SK-N-MC (cell line): ENCODE data around the gene PARVB.
"Not testable (repeated sequence)": the region's sequence is repeated elsewhere in the genome, so short reads cannot be mapped to it uniquely, and the experiment has no call there.

Experiments
- EZH2 ChIP-seq: fragments of 200-600 bp; sonication (generic); IDR thresholded peaks from one replicate; pipeline ENCODE4 v1.6.1; 2017; ENCODE audit warnings: antibody characterized with exemption
- FOXP2 ChIP-seq: optimal IDR thresholded peaks from 2 replicates; pipeline ENCODE3; 2011; ENCODE audit warnings: mild to moderate bottlenecking, moderate library complexity; ENCODE audit not compliant: insufficient read depth; ENCODE audit errors: extremely low read length, control extremely low read depth
- POLR2AphosphoS5 ChIP-seq: IDR thresholded peaks from 2 replicates; pipeline ENCODE4 v1.6.1; 2012; ENCODE audit warnings: mild to moderate bottlenecking, low read depth, low read length, borderline replicate concordance

DNA sequence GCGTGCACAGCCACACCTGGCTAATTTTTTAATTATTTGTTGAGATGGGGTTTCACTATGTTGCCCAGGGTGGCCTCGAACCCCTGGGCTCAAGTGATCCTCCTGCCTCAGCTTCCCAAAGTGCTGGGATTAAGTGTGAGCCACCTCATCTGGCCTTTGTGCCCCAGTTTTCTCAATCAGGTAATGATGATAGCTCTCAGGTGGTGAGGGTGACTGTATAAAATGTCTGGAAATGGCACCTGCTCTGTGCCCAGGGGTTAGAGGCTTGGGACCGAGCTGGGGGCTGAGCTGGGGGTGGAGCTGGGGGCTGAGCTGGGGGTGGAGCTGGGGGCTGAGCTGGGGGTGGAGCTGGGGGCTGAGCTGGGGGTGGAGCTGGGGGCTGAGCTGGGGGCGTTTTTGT lies 32.5 kb downstream of the PARVB start:
- TF ChIP-seq POLR2AphosphoS5, EZH2, FOXP2: not testable (repeated sequence)
